GM19239 (cell line): Measurements from ENCODE around the gene PHYH.

Experiments used
- DNase-seq: peaks from one replicate; pipeline ENCODE4 v3.0.0; 2011; ENCODE audit warnings: low spot score; ENCODE audit not compliant: insufficient read length
- FAIRE-seq: peaks from 2 replicates; lab custom pipeline; 2011; peaks lifted over from hg19 to GRCh38; lab: Jason Lieb, UNC

Gene PHYH

GRCh38 chr10:13233358-13233757, 66.5 kb downstream of the PHYH start:
- DNase-seq (no peak), FAIRE-seq (no peak)

- FAIRE-seq (no peak), DNase-seq (no peak)
These were observed 68.1 kb downstream of the PHYH start for GRCh38 chr10:13231808-13232207.

GRCh38 chr10:13231190-13231589, 68.7 kb downstream of the PHYH start:
- no peak for DNase-seq
- no peak for FAIRE-seq
